PFSK-1 (cell line): ENCODE measurements around the gene TNRC6C.

Source experiments
- FOXP2 ChIP-seq: optimal IDR thresholded peaks from 2 replicates; pipeline ENCODE3; 2011; ENCODE audit warnings: borderline replicate concordance, control low read depth, inconsistent platforms; ENCODE audit not compliant: insufficient read depth; ENCODE audit errors: extremely low read length, extremely low read depth
- POLR2AphosphoS5 ChIP-seq: IDR thresholded peaks from 2 replicates; pipeline ENCODE4 v1.6.1; 2012; ENCODE audit warnings: low read depth, mild to moderate bottlenecking, control low read depth, low read length, moderate library complexity
- SIN3A ChIP-seq: IDR thresholded peaks from 2 replicates; pipeline ENCODE4 v1.6.1; 2012; ENCODE audit warnings: mild to moderate bottlenecking, low read length, moderate library complexity, borderline replicate concordance; ENCODE audit not compliant: insufficient read depth
- TAF1 ChIP-seq: IDR thresholded peaks from 2 replicates; pipeline ENCODE4 v1.6.1; 2012; ENCODE audit warnings: low read length, control low read depth, borderline replicate concordance; ENCODE audit not compliant: insufficient read depth
- TF ChIP-seq, protein P1 (sequence below), 2 experiments: IDR thresholded peaks; 2 replicates each; pipeline versions ENCODE4 v1.6.1 to v1.8.0; 2011 to 2012; ENCODE audit warnings: low read depth in 2 of 2, low read length in 2 of 2, control low read depth in 1 of 2, inconsistent platforms in 1 of 2, mild to moderate bottlenecking in 1 of 2, moderate library complexity in 1 of 2; ENCODE audit not compliant: insufficient read depth in 1 of 2

Gene TNRC6C

DNA sequence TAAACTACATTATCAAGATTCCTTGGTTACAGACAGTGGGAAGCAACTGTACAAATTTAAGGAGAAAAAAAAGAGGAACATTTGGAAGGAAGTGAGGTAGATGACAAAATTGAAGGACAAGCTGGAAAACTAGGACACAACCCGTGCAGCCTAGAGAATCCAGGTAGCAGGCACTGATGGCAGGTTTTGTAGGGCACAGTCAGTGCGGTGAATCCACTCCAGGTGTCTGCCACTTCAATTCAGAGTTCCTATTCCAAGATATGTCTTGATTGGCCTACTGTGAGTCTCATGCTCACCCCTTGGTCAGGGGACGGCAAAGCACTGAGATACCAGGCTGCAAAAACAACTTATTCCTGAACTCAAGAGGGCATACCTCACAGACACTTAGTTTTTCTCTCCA lies 37.8 kb downstream of the TNRC6C start:
- TF ChIP-seq TAF1, result no peak
- no peak for TF ChIP-seq FOXP2
- TF ChIP-seq, protein P1, sequence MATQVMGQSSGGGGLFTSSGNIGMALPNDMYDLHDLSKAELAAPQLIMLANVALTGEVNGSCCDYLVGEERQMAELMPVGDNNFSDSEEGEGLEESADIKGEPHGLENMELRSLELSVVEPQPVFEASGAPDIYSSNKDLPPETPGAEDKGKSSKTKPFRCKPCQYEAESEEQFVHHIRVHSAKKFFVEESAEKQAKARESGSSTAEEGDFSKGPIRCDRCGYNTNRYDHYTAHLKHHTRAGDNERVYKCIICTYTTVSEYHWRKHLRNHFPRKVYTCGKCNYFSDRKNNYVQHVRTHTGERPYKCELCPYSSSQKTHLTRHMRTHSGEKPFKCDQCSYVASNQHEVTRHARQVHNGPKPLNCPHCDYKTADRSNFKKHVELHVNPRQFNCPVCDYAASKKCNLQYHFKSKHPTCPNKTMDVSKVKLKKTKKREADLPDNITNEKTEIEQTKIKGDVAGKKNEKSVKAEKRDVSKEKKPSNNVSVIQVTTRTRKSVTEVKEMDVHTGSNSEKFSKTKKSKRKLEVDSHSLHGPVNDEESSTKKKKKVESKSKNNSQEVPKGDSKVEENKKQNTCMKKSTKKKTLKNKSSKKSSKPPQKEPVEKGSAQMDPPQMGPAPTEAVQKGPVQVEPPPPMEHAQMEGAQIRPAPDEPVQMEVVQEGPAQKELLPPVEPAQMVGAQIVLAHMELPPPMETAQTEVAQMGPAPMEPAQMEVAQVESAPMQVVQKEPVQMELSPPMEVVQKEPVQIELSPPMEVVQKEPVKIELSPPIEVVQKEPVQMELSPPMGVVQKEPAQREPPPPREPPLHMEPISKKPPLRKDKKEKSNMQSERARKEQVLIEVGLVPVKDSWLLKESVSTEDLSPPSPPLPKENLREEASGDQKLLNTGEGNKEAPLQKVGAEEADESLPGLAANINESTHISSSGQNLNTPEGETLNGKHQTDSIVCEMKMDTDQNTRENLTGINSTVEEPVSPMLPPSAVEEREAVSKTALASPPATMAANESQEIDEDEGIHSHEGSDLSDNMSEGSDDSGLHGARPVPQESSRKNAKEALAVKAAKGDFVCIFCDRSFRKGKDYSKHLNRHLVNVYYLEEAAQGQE (IDR thresholded peaks at IDR 0.05; ENCODE audit: insufficient read depth in 1 of 2, low read depth in 2 of 2, low read length in 2 of 2), result no peak
- TF ChIP-seq SIN3A, result no peak
- no peak for TF ChIP-seq POLR2AphosphoS5

DNA sequence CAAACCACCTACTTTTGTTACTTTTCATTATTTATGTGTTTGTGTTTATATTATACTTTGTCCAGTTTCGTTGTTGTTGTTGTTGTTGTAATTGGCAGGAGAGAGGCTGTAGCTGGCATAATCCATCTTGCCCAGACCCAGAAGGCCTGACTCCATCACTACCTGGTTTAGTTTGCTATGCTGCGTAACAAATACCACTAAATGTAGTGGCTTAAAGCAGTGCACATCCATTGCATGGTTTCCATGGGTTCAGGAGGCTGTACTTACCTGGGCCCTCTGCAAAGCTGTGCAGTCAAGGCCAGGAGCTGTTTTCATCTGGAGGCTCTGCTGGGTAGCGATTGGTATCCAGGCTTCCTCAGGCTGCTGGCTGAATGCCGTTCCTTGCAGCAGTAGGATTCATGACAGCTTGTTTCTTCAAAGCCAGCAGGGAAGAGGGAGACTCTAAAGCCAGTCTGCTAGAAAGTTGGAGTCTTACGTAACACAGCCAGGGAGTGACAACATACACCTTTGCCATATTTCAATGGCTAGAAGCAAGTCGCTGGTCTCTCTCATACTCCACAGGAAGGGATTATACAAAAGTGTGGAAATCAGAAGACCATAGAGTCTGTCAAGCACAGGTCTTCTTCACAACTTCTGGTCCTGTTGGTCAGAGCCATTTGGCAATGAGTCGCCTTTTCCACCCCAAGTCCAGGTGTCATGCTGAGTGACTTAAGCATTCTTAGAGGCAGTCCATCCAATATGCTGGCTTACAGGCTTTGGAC lies 41.1 kb downstream of the TNRC6C start:
- TF ChIP-seq FOXP2, result no peak

DNA sequence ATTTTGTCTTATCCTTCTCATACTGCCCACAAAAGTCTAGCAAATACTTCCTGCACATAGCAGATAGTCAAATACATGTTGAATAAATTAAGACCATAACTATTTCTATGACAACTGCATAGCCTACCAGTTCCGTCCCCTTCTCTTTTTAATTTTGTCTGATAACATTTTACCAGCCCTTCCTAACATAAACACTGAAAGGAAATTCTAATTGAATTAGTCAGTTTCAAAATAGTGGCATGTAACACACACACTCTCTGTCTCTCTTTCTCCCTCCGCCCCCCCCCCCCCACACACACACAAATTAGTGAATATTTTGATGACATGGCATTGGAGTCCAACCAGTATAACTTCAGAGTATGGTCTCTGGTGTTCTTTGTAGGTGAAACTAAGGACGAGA lies 41.8 kb downstream of the TNRC6C start:
- no peak for TF ChIP-seq TAF1

DNA sequence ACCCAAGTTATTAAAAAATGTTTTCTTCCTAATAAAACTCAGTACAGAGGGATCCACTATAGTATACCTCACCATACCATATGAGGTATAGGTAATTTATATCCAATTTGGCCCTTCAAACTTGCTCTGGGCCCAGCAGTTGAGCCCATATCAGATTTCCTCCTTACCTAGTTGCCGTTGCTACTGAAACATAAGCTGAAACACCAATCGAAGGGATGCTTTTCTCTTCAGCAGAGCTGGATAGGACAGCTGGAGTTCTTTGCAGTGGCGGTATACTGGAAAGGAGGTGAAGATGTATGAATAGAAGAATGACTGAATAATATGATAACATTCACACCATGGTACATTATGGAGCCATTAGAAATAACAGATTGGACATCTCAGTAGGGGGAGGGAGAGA lies 42.7 kb downstream of the TNRC6C start:
- TF ChIP-seq SIN3A (no peak), POLR2AphosphoS5 (no peak), FOXP2 (no peak), TAF1 (no peak)
- TF ChIP-seq, protein P1 (IDR thresholded peaks at IDR 0.05; ENCODE audit: insufficient read depth in 1 of 2, low read depth in 2 of 2, low read length in 2 of 2), result no peak

DNA sequence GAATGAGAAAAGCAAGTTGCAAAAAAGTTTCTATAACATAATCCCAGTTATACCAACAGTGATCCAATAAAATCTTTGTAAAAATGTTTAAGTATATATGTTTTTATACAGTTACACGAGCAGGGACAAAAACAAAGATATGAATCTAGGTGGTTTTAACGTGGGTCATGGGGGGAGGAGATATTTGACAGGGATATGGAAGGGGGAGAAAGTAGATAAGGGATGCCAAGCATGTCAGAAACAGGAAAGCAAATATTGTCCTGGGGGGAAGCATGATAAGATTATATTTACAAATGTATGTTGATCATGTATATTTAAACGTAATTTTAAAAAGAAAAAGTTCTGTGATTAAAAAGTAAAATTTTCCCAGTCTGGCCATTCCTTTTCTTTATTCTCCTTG lies 43.1 kb downstream of the TNRC6C start:
- no peak for TF ChIP-seq POLR2AphosphoS5
- TF ChIP-seq SIN3A, result no peak
- no peak for TF ChIP-seq TAF1
- TF ChIP-seq, protein P1 (IDR thresholded peaks at IDR 0.05; ENCODE audit: insufficient read depth in 1 of 2, low read depth in 2 of 2, low read length in 2 of 2), result no peak
- TF ChIP-seq FOXP2, result no peak

DNA sequence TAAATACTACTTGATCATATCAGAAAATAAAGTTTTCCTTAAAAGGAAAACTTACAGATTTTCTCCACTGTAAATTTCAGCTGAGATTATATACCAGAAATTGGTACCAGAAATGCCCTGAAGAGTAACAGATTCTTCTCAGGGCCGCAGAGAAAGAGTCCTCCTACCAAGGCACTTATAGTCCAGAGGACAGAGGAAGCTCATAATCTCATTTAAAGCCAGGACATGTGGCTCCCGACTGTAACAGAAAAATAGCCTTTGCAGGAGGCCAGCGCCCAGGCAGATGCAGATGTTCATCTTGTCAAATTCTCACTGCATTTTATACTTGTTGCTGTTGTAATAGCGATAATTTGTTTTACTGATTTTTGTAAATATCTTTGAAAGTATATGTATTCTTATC lies 43.7 kb downstream of the TNRC6C start:
- no peak for TF ChIP-seq TAF1
- TF ChIP-seq POLR2AphosphoS5, result no peak

DNA sequence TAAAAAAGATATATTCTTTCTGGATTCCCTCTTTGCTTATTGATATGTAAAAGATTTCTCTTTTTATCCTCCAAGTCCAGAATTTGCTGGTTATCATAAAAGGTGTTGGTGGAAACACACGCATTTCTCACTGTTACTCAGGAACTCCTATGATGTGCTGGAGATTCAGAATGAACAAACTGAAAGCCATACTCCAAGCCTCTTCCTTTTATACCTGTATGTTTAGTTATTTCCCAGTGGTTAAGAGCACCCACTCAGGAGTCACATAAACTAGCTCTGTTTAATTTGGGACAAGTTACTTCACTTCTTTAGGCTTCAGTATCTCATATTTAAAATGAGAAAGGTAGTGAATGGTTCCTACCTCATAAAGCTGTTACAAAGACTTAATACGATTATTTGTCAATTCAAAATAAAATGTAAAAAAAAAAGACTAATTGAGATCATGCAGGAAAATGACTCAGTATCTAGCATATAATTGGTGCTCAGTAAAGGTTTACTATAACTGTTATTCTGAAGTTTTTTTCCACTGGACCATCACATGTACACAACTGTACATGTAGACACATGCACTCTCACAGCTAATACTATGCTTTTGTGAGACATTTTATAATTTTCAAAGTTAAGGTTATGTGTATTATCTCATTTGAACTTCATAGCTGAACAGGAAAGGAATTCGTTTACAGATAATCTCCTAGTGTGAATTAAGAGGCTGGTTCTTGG lies 47.1 kb downstream of the TNRC6C start:
- TF ChIP-seq, protein P1 (IDR thresholded peaks at IDR 0.05; ENCODE audit: insufficient read depth in 1 of 2, low read depth in 2 of 2, low read length in 2 of 2), result no peak
- TF ChIP-seq POLR2AphosphoS5 (no peak), SIN3A (no peak), TAF1 (no peak), FOXP2 (no peak)
